Choroid plexus epithelial cell (primary cell): ENCODE measurements around the gene NYAP2.

Experiments
- DNase-seq: peaks from one replicate; pipeline ENCODE4 v3.0.0-alpha.2; 2010; ENCODE audit warnings: low read depth
- H3K4me3 ChIP-seq: 2 replicates; pipeline ENCODE4 v1.5.1; 2011; ENCODE audit warnings: low read depth, mild to moderate bottlenecking, control low read depth, low read length, moderate library complexity
- CTCF ChIP-seq: conservative IDR thresholded peaks from 2 replicates; pipeline ENCODE4 v1.5.1; 2011; ENCODE audit warnings: low read depth, mild to moderate bottlenecking, control low read depth, inconsistent platforms, low read length, moderate library complexity

The NYAP2 gene

GRCh38 chr2:225399504-225399903 lies at the start of gene NYAP2:
Gene NYAP2, plus strand, starts transcription at chr2:225399710. Its CDS starts 9,171 bp downstream, at chr2:225408881.
- DNase-seq = no peak
- no peak for TF ChIP-seq CTCF
- H3K4me3 ChIP-seq = no peak within 1 kb of the TSS

- TF ChIP-seq CTCF = no peak
- no peak for DNase-seq
- H3K4me3 ChIP-seq = no peak overlapping the region
Measured at GRCh38 chr2:225353579-225354085, 45.9 kb upstream of the NYAP2 start.

- no peak for TF ChIP-seq CTCF
- DNase-seq = peak; percentile 93
- H3K4me3 ChIP-seq = no peak overlapping the region
Measured at GRCh38 chr2:225354281-225354774, 45.2 kb upstream of the NYAP2 start.

- DNase-seq = no peak
- no peak for TF ChIP-seq CTCF
- no peak overlapping the region for H3K4me3 ChIP-seq
Measured at GRCh38 chr2:225355788-225356187, 43.7 kb upstream of the NYAP2 start.

GRCh38 chr2:225366731-225367130 lies 32.8 kb upstream of the NYAP2 start:
- peak; percentile 50 for DNase-seq
- no peak for TF ChIP-seq CTCF
- H3K4me3 ChIP-seq = no peak overlapping the region

- peak; percentile 41 for DNase-seq
- H3K4me3 ChIP-seq = no peak overlapping the region
- TF ChIP-seq CTCF = no peak
Measured at GRCh38 chr2:225367482-225367881, 32.0 kb upstream of the NYAP2 start.

- no peak for TF ChIP-seq CTCF
- DNase-seq = no peak
Measured at GRCh38 chr2:225378984-225379383, 20.5 kb upstream of the NYAP2 start.

More at GRCh38 chr2:225378984-225379383, 20.5 kb upstream of the NYAP2 start:
- no peak overlapping the region for H3K4me3 ChIP-seq
